Pulmonary artery endothelial cell (primary cell): Measurements from ENCODE around the gene SPHK2. TPM values are rescaled to one million over a fixed set of nuclear protein-coding genes. Genes with fewer than 3 reads are reported as not detected.
"Not testable (repeated sequence)": the region's sequence is repeated elsewhere in the genome, so short reads cannot be mapped to it uniquely, and the experiment has no call there.

Experiments
- DNase-seq: peaks from one replicate; pipeline ENCODE4 v3.0.0-alpha.2; 2011; ENCODE audit warnings: low read depth, low spot score
- total RNA-seq: library from RNA; depleted of rRNA; stranded (reverse); fragments of >200 nt; gene quantifications from 2 replicates; pipeline ENCODE4 v1.2.3, GENCODE V29; 2014

SPHK2 gene
- 6.7 and 9.2 TPM in 2 replicates for total RNA-seq

GRCh38 chr19:48618916-48619691 is at the start of gene SPHK2, which contains the start of gene RPL18:
Gene SPHK2, plus strand, starts transcription at chr19:48619506. Its CDS starts 1,009 bp downstream, at chr19:48620515.
Gene RPL18, minus strand, starts transcription at chr19:48619178. Its CDS starts 35 bp downstream, at chr19:48619143.
- peak; percentile 100 for DNase-seq

GRCh38 chr19:48569814-48570213 is 49.5 kb upstream of the SPHK2 start:
- no peak for DNase-seq

- DNase-seq, result no peak
Measured at GRCh38 chr19:48571378-48572162, 47.7 kb upstream of the SPHK2 start.

GRCh38 chr19:48573163-48573505 is 46.2 kb upstream of the SPHK2 start:
- no peak for DNase-seq

- DNase-seq, result no peak
Measured at GRCh38 chr19:48575931-48576622, 43.2 kb upstream of the SPHK2 start.

GRCh38 chr19:48577908-48578307 is 41.4 kb upstream of the SPHK2 start:
- not testable (repeated sequence) for DNase-seq

GRCh38 chr19:48578891-48579290 is 40.4 kb upstream of the SPHK2 start:
- DNase-seq, result no peak

GRCh38 chr19:48582168-48582567 is 37.1 kb upstream of the SPHK2 start:
- DNase-seq, result no peak

- no peak for DNase-seq
Measured at GRCh38 chr19:48587387-48587786, 31.9 kb upstream of the SPHK2 start.

- DNase-seq, result no peak
Measured at GRCh38 chr19:48588670-48589401, 30.5 kb upstream of the SPHK2 start.

GRCh38 chr19:48591021-48591420 is 28.3 kb upstream of the SPHK2 start:
- DNase-seq, result no peak

- DNase-seq, result no peak
Measured at GRCh38 chr19:48595171-48595570, 24.1 kb upstream of the SPHK2 start.

- DNase-seq, result no peak
Measured at GRCh38 chr19:48595833-48596232, 23.5 kb upstream of the SPHK2 start.

- DNase-seq, result no peak
Measured at GRCh38 chr19:48596237-48596636, 23.1 kb upstream of the SPHK2 start.

- no peak for DNase-seq
Measured at GRCh38 chr19:48596679-48597465, 22.4 kb upstream of the SPHK2 start.

- no peak for DNase-seq
Measured at GRCh38 chr19:48598996-48599700, 20.2 kb upstream of the SPHK2 start.

GRCh38 chr19:48600679-48601417 is 18.5 kb upstream of the SPHK2 start:
- DNase-seq, result no peak

- DNase-seq, result no peak
Measured at GRCh38 chr19:48603001-48603400, 16.3 kb upstream of the SPHK2 start.

- no peak for DNase-seq
Measured at GRCh38 chr19:48603449-48603848, 15.9 kb upstream of the SPHK2 start.
